Kidney capillary endothelial cell (primary cell): ENCODE data around the gene RGS21.
"Not testable (repeated sequence)": the region's sequence is repeated elsewhere in the genome, so short reads cannot be mapped to it uniquely, and the experiment has no call there.

Source experiments
- DNase-seq: peaks from one replicate; pipeline ENCODE4 v3.0.0-alpha.2; 2018; ENCODE audit warnings: low spot score

The RGS21 gene

GRCh38 chr1:192316942-192317450 is at the start of gene RGS21:
TSS of gene RGS21 (plus strand) at chr1:192316992. CDS start at chr1:192343037, 26,045 bp downstream.
- no peak for DNase-seq

- DNase-seq, result no peak
These were observed 48.2 kb upstream of the RGS21 start for GRCh38 chr1:192268468-192269052.

GRCh38 chr1:192270398-192270797 is 46.4 kb upstream of the RGS21 start:
- peak; percentile 57 for DNase-seq

- no peak for DNase-seq
These were observed 44.1 kb upstream of the RGS21 start for GRCh38 chr1:192272732-192273131.

GRCh38 chr1:192274588-192274987 is 42.2 kb upstream of the RGS21 start:
- no peak for DNase-seq

- no peak for DNase-seq
These were observed 39.2 kb upstream of the RGS21 start for GRCh38 chr1:192277635-192278034.

GRCh38 chr1:192284927-192285326 is 31.9 kb upstream of the RGS21 start:
- DNase-seq, result no peak

GRCh38 chr1:192303029-192303428 is 13.8 kb upstream of the RGS21 start:
- DNase-seq, result no peak

- DNase-seq, result not testable (repeated sequence)
These were observed 8.5 kb upstream of the RGS21 start for GRCh38 chr1:192308314-192308713.

GRCh38 chr1:192311281-192311680 is 5.5 kb upstream of the RGS21 start:
- DNase-seq, result peak; percentile 26

GRCh38 chr1:192327997-192328396 is 11.2 kb downstream of the RGS21 start:
- DNase-seq, result no peak

GRCh38 chr1:192342842-192343241 is 26.1 kb downstream of the RGS21 start:
- DNase-seq, result no peak

GRCh38 chr1:192343344-192343743 is 26.6 kb downstream of the RGS21 start:
- no peak for DNase-seq

- no peak for DNase-seq
These were observed 32.5 kb downstream of the RGS21 start for GRCh38 chr1:192349314-192349713.

GRCh38 chr1:192350356-192350755 is 33.6 kb downstream of the RGS21 start:
- DNase-seq, result no peak

GRCh38 chr1:192351550-192351949 is 34.8 kb downstream of the RGS21 start:
- DNase-seq, result no peak

GRCh38 chr1:192357924-192358323 is 41.1 kb downstream of the RGS21 start:
- DNase-seq, result no peak

- DNase-seq, result no peak
These were observed 41.6 kb downstream of the RGS21 start for GRCh38 chr1:192358402-192358801.

- no peak for DNase-seq
These were observed 42.0 kb downstream of the RGS21 start for GRCh38 chr1:192358822-192359221.

GRCh38 chr1:192363177-192363576 is 46.4 kb downstream of the RGS21 start:
- DNase-seq, result no peak

GRCh38 chr1:192367436-192367835 is 50.6 kb downstream of the RGS21 start:
- DNase-seq, result no peak

- DNase-seq, result no peak
These were observed 58.5 kb downstream of the RGS21 start for GRCh38 chr1:192375306-192375705.

GRCh38 chr1:192376374-192376773 is 59.6 kb downstream of the RGS21 start:
- DNase-seq, result no peak

- no peak for DNase-seq
These were observed 61.5 kb downstream of the RGS21 start for GRCh38 chr1:192378276-192378675.
